Activated CD8-positive, alpha-beta memory T cell treated with anti-CD3 and anti-CD28 coated beads, Interleukin-2, amount 50 U/mL, for 1 hour (primary cell): ENCODE measurements around the gene TNNT2.

ENCODE experiments used
- DNase-seq: peaks from one replicate; pipeline ENCODE4 v3.0.0-alpha.2; 2020; ENCODE audit errors: extremely low read depth

TNNT2 gene

GRCh38 chr1:201376464-201377374 is 761 bp downstream of the TNNT2 start:
- no peak for DNase-seq

- DNase-seq: no peak
Observed at GRCh38 chr1:201376107-201376463, 1.4 kb downstream of the TNNT2 start.

DNA sequence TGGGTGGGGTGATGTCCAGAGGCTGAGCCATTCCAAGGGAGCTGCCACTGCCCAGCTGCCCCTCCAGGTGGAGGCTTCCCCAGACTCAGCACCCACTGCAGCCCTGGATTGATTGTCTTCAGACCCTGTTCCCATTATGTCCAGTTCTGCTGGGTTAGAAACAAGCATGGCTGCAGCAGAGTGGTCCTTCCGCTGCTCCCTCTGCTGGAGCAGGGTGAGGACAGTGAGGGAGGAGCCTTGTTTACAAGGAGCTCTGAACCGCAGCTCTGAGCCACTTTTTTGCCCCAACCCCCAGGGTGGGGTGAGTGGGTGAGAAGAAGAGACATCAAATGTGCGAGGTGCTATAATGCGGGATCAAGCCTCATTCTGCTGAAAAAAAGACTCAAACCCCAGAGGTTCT is 2.3 kb downstream of the TNNT2 start:
- no peak for DNase-seq

GRCh38 chr1:201374364-201374763 is 3.1 kb downstream of the TNNT2 start:
- DNase-seq: no peak

DNA sequence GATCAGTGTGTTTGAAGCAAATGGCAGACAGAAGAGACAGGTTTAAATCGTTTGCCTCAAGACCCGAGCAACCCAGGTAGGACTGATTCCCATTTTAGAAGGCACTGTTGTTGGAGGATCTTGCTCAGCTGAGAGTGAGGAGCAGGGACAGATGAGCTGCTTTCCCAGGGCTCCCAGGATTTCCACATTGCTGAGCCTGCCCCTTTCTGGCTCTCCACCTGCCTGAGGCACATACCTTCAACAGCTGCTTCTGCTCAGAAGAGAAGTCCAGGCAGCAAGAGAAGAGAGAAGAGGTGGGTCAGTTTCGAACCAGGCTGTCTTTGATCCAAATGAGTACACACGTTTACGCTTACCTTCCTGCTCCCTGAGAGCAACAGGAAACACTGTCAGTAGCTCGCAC is 5.7 kb downstream of the TNNT2 start:
- no peak for DNase-seq

DNA sequence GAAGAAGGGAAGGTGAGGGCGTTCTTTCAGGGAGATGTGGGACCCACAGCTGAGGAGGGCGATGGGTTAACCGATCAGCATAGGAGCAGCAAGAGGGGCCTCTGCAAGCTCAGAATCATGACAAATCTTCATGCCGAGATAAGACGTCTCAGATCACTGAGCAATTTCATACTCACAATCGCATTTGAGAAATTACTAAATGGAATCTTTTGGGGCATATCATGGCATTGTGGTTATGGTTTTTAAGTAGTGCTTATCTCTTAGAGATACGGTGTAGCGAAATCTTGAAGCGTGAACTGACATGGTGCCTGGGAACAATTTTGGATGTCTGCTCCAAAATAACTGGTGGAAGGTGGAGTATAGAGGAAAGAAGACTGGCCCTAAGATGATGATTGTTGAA is 6.2 kb downstream of the TNNT2 start:
- no peak for DNase-seq

GRCh38 chr1:201370500-201370899 is 7.0 kb downstream of the TNNT2 start:
- no peak for DNase-seq

- DNase-seq: no peak
Observed at GRCh38 chr1:201369209-201369608, 8.3 kb downstream of the TNNT2 start.

GRCh38 chr1:201366696-201367095 is 10.8 kb downstream of the TNNT2 start:
- no peak for DNase-seq

DNA sequence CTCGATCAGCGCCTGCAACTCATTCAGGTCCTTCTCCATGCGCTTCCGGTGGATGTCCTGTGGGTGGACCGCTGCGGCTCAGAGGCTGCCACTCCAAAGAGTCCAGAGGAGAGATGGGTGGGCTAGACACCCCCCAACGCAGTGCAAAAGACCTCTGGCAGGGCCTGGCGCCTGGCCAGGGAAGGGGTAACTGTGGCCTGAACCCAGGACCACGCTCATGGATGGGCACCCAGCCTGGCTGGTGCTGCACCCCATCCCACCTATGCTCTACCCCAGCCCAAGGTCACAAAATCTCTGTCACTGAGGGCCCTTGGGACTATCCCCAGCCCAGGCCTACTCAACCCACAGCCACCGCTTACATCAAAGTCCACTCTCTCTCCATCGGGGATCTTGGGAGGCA is 12.2 kb downstream of the TNNT2 start:
- DNase-seq: no peak

GRCh38 chr1:201364808-201365105 is 12.7 kb downstream of the TNNT2 start:
- DNase-seq: no peak

GRCh38 chr1:201363467-201363866 is 14.0 kb downstream of the TNNT2 start:
- DNase-seq: no peak

DNA sequence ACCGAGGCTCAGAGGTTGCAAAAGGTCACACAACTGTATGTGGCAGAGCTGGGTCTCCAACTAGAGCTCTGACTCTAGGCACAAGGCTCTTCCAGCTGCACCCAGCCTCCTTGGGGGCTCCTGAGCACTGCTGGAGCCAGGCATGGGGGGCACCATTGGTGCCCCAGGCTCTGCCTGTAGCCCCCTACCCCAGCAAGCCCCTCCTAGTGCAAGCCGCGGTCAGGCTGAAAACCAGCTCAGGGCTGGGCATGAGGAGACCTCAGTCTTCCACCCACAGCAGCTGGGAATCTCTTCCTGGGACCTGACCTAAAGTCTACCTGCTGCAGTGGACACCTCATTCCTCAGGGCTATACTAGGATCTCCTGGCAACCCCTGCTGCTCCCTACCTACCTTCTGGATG is 14.6 kb downstream of the TNNT2 start:
- no peak for DNase-seq

GRCh38 chr1:201361652-201362504 is 15.6 kb downstream of the TNNT2 start:
- no peak for DNase-seq

DNA sequence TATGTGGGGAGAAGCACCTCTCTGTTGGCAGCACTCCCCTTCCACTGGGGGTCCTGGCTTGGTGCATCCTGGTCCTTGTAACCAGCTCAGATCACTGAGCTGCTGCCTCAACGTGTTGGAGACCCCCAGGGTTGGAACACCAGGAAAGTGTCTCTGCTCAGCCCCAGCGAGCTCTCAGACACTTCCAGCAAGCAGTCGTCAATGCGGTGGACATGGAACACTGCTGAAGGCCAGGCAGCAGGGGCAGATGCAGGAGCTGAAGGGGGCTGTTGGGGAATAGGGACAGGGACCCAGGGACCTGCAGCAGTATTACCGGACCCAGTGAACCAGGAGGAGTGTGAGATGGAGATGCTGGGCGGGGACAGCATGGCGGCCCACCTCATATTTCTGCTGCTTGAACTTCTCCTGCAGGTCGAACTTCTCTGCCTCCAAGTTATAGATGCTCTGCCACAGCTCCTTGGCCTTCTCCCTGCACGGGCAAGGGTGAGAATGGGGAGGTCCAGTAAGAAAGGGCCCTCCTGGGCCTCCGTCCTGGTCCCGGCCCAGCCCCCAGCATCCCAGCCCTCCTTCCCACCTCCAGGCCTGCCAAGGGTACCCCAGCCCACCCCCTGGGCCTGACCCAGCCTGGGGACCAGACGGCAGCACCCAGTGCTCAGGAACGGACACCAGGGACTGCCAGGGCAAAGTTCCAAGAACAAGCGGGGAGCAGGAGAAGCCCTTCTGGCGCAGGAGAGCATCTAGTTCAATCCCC is 16.4 kb downstream of the TNNT2 start:
- no peak for DNase-seq

GRCh38 chr1:201360486-201360885 is 17.0 kb downstream of the TNNT2 start:
- no peak for DNase-seq

DNA sequence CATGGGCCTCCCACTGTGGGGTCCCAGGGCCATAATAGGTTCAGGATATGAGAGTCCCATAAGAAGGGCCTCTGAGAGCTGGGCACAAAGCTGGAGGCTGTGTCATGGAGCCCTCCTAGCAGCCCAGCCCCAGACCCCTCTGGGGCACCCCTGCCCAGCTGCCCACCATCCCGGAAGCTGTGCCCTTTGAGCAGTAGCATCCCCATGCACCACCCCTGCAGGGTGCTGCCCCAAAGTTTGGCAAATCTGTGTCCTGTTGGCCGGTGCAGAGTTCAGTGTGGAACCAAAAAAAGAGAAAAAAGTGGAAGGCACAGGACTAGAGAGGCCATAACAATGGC is 17.6 kb downstream of the TNNT2 start:
- DNase-seq: no peak

DNA sequence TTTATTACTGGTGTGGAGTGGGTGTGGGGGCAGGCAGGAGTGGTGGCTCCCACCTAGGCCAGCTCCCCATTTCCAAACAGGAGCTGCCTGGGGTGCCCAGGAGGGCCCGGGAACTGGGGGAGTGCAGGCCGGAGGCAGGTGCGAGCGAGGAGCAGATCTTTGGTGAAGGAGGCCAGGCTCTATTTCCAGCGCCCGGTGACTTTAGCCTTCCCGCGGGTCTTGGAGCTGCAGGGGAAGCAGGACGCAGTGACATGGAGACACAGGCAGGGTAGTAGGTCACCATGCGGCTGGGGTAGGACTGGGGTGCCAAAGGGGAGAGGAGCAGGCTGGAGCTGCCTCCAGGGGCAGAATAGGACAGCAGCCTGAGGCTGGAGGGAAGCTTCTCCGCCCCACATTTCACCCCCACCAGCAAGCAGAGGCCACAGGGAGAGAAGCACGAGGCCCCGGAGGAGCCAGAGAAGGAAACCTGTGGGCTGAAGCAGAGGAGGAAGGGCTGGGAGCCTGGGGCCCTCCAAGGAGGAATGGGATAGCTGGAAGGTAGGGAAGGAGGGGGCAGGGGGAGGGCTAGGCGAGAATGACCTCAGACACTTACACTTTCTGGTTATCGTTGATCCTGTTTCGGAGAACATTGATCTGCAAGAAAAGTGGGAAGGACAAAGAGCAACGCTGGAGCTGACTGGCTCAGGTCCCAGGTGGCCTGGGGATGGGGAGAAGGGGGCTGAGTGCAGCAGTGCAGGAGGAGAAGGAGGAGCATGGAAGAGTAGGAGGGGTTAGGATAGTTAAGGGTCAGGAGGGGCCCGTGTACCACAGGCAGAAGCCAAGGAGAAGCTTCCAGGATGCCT is 18.2 kb downstream of the TNNT2 start:
- no peak for DNase-seq

GRCh38 chr1:201358596-201358995 is 18.9 kb downstream of the TNNT2 start:
- DNase-seq: no peak

- no peak for DNase-seq
Observed at GRCh38 chr1:201357636-201358348, 19.7 kb downstream of the TNNT2 start.

GRCh38 chr1:201357211-201357610 is 20.3 kb downstream of the TNNT2 start:
- no peak for DNase-seq
